ENCODE data around the gene PPP4R1.
"Not testable (repeated sequence)": the region's sequence is repeated elsewhere in the genome, so short reads cannot be mapped to it uniquely, and the experiment has no call there.

Gene PPP4R1

DNA sequence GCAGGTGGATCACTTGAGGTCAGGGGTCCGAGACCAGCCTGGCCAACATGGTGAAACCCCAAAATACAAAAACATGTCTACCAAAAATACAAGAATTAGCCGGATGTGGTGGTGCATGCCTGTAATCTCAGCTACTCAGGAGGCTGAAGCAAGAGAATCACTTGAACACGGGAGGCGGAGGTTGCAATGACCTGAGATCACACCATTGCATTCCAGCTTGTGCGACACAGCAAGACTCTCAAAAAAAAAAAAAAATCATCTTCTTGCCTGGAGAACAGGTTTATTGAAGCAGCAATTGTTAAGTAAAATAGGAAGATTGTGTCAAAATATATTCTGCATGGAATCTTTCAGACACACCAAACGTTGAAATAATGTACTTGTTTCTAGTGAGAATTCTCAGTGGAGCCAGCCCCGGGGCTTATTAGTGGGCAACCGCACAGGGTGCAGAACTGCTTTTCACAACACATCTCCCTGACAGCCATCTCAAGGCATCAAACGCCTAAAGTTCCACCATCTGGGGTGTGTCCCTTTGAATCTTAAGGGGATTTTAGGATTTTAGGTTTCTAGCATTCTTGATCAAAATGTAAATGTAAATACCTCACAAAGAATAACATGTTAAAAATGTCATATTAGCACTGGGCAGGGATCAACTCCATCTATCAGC lies 28.6 kb upstream of the PPP4R1 start:
- H3K4me3 ChIP-seq (ENCODE audit: low read length): no peak overlapping the region
- DNase-seq (ENCODE audit: low read depth): peak; percentile 42
- TF ChIP-seq, protein P1, sequence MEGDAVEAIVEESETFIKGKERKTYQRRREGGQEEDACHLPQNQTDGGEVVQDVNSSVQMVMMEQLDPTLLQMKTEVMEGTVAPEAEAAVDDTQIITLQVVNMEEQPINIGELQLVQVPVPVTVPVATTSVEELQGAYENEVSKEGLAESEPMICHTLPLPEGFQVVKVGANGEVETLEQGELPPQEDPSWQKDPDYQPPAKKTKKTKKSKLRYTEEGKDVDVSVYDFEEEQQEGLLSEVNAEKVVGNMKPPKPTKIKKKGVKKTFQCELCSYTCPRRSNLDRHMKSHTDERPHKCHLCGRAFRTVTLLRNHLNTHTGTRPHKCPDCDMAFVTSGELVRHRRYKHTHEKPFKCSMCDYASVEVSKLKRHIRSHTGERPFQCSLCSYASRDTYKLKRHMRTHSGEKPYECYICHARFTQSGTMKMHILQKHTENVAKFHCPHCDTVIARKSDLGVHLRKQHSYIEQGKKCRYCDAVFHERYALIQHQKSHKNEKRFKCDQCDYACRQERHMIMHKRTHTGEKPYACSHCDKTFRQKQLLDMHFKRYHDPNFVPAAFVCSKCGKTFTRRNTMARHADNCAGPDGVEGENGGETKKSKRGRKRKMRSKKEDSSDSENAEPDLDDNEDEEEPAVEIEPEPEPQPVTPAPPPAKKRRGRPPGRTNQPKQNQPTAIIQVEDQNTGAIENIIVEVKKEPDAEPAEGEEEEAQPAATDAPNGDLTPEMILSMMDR (conservative IDR thresholded peaks at IDR 0.05; ENCODE audit: low read length): no peak

DNA sequence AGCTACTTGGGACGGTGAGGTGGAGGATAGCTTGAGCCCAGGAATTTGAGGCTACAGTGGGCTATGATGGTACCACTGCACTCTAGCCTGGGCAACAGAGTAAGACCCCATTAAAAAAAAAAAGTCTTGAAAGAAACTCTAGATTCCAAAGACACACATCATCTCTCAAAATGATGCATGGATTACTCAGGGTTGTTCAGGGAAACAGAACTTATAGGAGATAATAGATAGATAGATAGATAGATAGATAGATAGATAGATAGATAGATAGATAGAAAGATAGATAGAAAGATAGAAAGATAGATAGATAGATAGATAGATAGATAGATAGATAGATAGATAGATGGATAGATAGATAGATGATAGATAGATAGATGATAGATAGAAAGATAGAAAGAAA lies 26.7 kb upstream of the PPP4R1 start:
- not testable (repeated sequence) for H3K4me3 ChIP-seq (ENCODE audit: low read length); DNase-seq (ENCODE audit: low read depth)

DNA sequence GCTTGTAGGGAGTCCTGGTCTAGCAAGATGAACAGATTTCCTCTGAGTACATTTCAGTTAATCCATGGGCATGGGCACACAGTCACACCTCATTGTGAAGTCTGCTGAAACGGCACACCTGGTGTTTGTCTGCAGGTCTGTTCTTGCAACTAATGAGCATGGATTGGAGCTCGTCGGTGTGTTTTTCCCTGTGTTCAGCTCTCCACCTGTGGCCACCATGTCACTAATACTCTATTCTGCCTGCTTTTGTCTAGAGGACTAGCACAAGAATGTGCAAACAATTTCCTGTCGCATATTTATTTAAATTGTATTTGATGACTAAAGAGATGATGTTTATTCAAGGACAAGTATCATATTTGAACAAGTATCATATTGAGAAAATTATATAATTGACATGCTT lies 24.5 kb upstream of the PPP4R1 start:
- TF ChIP-seq, protein P1 (conservative IDR thresholded peaks at IDR 0.05; ENCODE audit: low read length): no peak
- no peak for DNase-seq (ENCODE audit: low read depth)

DNA sequence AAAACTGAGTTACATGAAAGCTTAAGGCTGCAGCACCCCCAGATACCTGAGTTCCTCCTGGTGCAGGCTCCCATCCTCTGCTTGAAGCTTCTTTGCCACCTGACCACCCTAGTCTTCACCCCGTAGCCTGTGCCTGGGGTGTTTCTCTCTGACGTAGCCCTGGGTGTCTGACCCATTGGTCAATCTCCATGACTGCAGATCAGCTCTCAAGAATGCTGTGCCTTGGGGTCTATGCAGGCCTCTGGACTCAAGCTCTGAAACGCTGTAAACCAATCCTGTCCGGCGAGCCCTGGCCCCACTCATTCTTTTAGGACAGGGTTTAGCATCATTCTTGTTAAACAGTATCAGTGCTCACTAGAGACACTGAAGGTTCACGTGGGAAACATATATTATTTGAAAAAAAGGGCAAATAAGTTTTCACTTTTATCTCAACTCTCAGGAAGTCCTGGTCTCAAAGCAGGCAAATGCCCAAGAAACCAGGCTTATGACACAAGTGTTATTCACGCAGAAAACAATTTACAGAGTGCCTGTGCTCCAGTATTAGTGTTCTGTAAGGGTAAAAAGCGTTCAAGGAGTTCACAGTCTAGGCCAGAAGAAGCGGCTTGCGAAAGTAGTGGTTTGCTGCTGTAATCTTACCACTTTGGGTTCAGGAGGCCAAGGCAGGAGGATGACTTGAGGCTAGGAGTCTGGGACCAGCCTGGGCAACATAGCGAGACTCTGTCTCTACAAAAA lies 22.8 kb upstream of the PPP4R1 start:
- no peak overlapping the region for H3K4me3 ChIP-seq (ENCODE audit: low read length)
- DNase-seq (ENCODE audit: low read depth): no peak
- TF ChIP-seq, protein P1 (conservative IDR thresholded peaks at IDR 0.05; ENCODE audit: low read length): no peak

More for the DNA sequence above, 24.5 kb upstream of the PPP4R1 start:
- H3K4me3 ChIP-seq (ENCODE audit: low read length): no peak overlapping the region

DNA sequence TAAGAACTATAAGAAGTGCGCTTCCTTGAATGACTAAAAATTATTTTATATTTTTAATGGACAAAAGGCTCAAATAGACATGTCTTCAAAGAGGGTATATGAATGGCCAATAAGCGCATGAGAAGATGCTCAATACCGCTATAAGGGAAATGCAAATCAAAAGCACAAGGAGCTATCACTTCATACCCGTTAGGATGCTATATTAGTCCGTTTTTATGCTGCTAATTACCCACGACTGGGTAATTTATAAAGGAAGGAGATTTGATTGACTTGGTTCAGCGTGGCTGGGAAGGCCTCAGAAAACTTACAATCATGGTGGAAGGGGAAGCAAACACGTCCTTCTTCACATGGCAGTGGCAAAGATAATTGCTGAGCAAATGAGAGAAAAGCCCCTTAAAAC lies 20.5 kb upstream of the PPP4R1 start:
- no peak overlapping the region for H3K4me3 ChIP-seq (ENCODE audit: low read length)
- TF ChIP-seq, protein P1 (conservative IDR thresholded peaks at IDR 0.05; ENCODE audit: low read length): no peak
- DNase-seq (ENCODE audit: low read depth): no peak

DNA sequence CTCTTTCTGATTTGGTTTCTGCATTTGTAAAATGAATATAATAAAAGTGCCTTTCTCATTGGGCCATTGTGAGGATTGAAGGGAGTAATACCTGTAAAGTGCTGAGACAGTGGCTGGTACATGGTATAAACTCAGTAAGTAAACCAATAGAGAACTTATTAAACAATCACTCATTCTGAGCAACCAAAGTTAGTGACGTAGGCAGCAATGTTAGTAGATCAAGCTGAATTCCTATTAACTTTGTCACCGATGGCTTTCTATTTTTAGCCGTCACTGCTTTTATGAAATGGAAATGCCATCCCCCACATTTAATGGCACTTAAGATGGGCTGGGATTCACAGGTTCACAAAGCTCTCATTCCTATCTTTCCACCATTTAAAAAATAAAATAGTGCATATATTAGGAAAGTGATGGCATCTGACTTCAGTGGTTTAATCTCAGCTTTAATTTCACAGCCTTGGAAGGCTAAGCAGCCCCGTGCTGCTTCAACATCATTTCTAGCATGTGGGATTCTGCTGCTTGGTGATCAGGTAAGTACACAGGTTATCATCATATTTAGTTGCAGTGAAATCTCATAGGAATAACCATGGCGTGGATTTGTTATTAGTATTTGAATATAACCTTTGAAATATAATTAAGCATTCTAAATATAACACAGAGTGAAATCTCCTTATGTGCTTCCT lies 17.6 kb upstream of the PPP4R1 start:
- no peak overlapping the region for H3K4me3 ChIP-seq (ENCODE audit: low read length)
- peak; percentile 85 for DNase-seq (ENCODE audit: low read depth)
- TF ChIP-seq, protein P1 (conservative IDR thresholded peaks at IDR 0.05; ENCODE audit: low read length): no peak

DNA sequence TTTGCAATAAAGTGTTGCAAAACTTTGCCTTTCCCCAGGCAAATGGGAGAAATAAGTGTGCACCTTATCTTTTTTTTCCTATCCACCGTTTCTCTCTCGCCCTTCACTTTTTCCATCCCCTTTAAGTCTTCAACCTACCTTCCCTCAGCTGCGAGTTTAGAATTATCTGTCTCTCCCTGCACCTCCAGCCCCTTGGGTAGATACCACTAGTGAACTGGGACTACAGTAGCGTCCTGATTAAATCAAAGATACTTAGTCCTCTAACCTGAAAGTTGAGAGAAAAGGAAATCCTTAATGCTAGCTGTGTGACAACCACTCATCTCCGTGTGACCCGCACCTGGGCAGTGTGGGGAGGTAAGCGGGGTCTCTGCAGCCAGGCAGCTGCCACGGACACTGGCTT lies 16.1 kb upstream of the PPP4R1 start:
- DNase-seq (ENCODE audit: low read depth): no peak
- H3K4me3 ChIP-seq (ENCODE audit: low read length): no peak overlapping the region
- TF ChIP-seq, protein P1 (conservative IDR thresholded peaks at IDR 0.05; ENCODE audit: low read length): no peak

Data from AG10803 (cell line).